Left hindlimb (tissue), 1 donor: Measurements from ENCODE around the gene PIGU.
"Not testable (repeated sequence)": the region's sequence is repeated elsewhere in the genome, so short reads cannot be mapped to it uniquely, and the experiment has no call there.

Source experiments
- DNase-seq: peaks from one replicate; pipeline ENCODE4 v3.0.0-alpha.2; 2018

PIGU gene

DNA sequence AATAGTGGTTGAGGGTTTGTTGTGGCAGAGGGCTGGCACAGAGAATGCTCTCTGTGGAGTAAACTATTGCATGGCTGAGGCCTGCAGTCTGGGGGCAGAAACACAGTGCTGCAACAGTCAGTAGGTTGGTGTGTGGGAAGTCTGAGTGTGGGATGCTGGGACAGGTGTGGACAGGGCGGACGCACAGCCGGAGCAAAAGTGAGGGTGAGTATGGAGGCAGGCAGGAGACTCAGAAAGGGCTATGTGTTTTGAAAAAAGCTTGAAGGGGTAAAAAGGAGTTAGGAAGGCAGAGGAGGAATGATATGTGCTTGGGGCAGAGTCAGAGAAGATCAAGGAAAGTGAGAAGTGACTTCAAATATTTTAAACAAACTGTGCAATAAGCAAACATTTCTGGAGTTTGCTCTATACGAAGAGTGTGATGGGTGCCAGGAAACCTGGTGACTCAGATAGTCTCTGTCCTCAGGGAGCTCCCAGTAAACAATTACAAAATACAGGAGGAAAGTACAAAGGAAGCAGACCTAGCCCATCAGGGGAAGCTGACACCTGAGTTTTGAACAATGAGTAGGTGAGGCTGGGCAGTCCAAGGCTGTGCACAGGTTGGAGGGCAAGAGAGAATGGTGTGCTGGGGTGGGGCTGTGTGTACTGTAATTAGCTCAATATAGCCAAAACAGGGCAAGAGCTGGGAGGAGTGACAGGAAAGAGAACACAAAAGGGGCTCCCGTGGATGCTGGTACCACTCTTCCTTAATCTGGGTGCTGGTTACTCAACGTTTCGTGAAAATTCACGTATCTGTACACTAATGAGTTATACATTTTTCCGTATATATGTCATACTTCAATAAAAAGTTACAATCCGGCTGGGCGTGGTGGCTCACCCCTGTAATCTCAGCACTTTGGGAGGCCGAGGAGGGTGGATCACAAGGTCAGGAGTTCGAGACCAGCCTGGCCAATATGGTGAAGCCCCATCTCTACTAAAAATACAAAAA, 55.2 kb downstream of the PIGU start:
- DNase-seq: no peak

DNA sequence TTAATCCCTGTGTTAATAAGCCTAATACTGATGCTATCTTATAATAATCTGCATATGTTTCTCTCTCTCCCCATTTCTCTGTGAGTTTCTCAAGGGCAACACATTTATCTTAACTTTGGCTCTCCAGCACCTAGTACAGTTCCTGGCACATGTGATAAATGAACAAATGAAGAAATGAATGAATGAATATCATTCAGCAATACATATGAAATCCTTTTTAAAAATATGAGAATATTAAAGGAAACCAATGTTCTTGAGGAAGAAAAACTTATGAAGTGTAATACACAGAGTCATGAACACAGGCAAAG, 55.9 kb downstream of the PIGU start:
- no peak for DNase-seq

DNA sequence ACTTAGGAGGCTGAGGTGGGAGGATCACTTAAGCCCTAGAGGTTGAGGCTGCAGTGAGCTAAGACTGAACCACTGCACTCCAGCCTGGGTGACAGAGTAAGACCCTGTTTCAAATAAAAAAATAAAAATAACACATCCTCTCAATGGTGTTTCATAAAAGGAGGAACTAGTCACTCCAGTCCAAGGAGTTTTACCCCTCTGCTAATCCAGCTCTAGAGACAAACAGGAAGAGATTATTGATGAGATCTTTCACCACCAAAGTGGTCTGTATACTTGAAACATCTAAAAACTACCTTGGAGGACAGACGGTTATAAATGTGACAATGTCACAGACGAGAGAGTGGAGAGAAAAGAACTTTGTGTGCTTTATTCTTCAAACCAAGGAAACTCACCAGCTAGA, 58.2 kb downstream of the PIGU start:
- DNase-seq: no peak

DNA sequence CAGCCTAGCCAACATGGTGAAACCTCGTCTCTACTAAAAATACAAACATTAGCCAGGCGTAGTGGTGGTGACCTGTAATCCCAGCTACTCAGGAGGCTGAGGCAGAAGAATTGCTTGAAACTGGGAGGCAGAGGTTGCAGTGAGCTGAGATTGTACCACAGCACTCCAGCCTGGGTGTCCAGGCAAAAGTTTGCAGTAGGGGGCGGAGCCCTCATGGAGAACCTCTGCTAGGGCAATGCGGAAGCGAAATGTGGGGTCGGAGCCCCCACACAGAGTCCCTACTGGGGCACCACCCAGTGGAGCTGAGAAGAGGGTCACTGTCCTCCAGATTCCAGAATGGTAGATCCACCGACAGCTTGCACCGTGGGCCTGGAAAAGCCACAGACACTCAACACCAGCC, 60.0 kb downstream of the PIGU start:
- not testable (repeated sequence) for DNase-seq

DNA sequence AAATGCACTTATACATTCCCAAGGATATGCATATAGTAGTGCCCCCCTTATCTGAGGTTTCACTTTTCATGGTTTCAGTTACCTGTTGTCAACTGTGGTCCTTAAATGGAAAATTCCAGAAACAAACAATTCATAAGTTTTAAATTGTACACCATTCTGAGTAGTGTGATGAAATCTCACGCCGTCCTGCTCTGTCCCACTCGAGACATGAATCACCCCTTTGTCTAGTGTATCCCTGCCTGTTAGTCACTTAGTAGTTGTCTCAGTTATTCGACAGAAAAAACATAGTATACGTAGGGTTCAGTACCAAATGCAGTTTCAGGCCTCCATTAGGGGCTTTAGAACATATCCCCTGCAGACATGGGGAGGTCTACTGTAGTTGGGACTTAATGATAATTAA, 61.4 kb downstream of the PIGU start:
- no peak for DNase-seq

DNA sequence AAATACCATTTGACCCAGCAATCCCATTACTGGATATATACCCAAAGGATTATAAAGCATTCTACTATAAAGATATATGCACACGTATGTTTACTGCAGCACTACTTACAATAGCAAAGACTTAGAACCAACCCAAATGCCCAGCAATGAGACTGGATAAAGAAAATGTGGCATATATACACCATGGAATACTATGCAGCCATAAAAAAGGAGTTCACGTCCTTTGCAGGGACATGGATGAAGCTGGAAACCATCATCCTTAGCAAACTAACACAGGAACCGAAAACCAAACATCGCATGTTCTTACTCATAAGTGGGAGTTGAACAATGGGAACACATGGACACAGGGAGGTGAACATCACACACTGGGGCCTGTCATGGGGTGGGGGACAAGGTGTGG, 64.9 kb downstream of the PIGU start:
- not testable (repeated sequence) for DNase-seq

DNA sequence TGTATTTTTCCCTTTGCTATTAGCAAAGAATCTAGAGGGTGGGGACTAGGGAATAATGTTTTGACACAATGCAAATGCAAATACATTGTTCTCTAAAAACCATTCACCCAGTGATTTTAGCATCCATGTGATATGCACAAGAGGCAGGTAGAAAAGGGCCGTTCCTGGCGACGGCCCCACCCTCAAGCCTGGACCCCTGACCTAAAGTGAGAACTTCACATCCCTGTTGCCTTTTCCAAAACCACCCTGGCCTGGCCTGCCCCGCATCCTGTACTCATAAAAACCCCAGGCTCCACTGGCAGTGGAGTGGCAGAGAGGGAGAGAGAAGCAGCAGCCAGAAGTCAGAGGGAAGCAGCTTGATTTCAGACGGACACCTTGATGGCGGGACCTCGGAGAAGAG, 69.8 kb downstream of the PIGU start:
- DNase-seq: no peak

DNA sequence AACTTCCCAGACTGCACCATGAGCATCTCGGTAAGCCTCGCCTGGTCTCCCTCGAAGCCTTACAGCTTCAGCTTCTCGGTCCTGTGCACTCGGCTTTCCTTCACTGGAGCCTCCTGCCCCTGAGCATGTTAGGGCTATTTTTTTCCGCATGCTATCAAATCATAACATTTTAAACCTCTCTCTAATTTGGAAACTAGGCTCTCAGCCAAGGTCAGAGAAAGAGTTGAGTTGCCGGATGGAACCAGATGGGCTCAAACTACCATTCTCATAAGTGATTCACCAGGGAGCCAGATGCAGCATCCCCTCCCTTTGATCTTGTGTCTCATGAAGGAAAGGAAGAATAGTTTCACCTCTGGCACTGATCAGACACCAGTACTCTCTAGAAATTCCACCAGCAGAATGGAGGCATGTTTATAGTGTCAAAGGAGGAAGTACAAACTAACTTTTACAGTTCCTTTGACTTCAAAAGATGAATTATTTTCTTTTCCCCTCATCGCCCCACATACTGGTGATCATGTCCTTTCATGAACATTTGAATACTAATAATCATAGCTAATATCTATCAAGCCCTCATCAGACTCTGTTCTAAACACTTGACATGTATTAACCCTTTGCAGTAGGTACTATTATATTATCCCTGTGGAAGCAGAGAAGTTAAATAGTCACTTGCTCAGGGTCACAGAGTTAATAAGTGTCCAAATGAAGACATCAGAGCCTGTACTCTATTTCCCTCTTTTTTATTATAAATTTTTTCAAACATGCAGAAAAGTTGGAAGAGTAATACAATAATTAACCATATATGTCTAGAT, 71.7 kb downstream of the PIGU start:
- DNase-seq: no peak

DNA sequence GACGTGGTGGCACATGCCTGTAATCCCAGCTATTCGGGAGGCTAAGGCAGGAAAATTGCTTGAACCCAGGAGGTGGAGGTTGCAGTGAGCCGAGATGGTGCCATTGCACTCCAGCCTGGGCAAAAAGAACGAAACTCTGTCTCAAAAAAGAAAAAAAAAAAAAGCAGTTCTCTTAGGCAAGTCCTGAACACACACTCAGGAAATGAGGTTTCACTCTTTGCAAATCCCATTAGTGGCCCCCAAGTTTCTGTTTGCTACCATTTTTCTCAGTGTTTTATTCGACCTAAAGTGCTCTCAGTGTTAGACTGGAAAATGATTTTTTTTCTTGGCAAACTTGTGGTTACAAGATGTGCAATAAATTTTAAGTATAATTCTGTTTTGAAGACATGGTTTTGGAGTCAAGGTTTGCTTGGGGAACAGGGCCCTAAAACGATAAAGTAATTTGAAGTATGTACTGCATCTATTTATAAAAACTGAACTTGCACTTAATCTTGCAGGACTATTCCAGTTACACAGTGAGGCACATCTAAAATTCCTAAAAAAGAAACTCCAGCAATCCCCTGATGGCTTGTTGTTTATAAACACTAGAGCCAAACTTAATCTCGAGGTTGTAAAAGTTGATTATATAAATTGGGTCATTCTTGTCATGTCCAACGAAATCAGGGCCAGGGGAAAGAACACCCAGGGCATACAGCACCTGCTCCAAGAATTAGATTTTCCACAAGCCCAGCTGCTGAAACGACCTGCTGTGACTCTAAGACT, 75.8 kb downstream of the PIGU start:
- no peak for DNase-seq

DNA sequence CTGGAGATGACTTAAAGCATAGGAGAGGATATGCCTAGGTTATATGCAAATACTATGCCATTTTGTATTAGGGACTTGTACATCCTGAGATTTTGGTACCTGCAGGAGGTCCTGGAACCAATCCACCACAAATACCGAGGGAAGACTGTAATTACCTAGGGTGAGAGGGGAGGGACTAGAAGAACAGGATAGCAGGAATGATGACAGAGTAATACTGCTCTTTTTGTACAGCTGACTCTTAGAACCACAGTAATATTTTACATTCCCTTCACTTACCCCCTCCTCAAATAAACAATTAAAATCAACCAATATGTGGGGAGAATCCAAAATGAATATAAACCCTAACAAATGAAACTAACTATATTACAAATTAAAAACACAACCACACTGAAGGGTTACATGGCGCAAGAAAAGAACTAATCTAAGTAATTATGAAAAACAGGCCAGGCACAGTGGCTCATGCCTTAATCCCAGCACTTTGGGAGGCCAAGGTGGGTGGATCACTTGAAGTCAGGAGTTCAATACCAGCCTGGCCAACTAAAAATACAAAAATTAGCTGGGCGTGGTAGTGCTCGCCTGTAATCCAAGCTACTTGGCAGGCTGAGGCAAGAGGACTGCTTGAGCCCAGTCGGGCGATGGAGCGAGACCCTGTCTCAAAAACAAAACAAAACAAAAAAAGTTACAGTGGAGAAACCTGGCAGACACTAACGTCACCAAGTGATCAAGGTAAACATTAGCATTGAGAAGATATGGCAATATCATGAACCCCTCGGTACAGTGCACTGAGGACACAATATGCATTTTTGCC, 81.3 kb downstream of the PIGU start:
- DNase-seq: no peak

DNA sequence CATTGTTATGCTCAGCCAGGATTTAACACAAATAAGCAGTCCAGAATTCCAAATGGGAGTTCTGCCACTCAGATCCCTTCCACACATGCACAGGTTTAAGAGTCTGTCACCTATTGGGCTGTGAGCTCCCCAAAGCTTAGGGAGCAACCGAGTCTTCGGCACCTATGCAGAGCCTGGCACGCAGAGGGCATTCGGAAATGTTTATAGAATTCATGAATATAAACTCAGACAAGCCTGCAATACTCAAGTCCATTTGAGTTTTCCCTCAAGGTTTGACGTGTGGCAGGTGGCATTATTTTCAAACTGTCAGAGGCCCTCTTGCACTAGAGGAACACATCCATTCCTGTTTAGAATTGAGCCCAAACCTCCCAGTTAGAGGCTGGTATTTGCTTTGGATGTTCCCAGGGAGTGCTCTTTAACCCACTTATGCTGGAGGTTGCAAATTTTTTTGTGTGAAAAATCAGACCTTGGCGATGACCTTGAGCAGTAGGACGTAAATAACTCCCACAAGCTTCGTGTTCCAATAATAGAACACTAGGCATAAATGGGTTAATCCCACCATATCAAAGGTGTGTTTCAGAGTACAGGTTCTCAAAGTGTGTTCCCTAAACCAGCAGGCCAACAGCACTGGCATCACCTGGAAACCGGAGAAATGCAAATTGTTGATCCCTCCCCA, 90.3 kb downstream of the PIGU start:
- DNase-seq: no peak

DNA sequence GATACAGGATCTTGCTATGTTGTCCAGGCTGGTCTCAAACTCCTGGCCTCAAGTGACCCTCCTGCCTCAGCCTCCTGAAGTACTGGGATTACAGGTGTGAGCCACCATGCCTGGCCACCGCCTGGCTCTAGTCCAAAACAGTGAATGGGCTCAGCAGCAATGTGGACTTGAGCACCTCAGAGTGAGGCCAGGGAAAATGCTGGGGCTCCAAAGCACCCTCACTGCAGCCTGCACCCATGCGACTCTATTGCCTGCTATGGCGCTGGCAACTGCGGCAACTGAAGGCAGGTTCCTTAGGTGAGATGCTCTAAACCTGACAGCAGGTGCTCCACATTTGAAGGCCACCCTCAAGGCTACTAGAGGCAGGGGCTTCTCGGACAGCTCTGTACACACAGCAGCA, 91.9 kb downstream of the PIGU start:
- DNase-seq: no peak

DNA sequence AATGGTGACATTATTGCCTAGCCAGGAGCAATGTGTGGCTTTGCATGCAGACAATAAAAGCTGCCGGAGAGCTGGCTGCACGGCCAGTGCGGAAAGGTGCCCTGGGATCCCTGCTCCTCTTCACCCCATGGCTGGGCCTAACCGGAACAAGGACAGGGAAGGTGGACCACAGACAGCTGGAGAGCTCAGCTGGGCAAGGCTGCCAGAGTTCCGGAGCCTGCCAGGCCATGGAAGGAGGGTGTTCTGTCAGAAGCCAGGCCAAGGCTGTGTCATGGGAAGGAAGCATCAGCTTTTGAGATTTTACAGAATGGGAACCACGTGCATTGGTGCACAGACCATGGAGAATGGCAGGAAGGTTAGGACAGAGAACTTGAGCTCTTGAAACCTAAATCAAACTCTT, 93.3 kb downstream of the PIGU start:
- no peak for DNase-seq

DNA sequence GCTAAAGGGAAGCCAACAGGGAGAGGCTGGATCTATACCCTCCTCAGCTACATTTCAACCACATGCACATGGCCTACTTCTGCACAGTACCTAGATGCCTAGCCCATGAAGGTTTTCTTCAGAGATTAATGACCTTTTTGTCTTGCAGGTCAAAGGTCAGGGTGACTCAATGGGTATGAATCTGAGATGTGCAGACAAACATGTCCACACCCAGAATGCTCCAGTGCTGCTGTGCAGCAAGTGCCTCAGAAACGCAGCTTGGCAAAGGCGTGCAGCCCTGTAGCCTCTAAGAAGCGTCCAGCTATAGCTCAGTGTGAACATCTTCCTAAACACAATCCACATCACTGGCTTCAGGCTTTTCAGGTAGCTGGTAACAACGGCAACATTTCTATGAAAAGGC, 94.0 kb downstream of the PIGU start:
- DNase-seq: no peak

DNA sequence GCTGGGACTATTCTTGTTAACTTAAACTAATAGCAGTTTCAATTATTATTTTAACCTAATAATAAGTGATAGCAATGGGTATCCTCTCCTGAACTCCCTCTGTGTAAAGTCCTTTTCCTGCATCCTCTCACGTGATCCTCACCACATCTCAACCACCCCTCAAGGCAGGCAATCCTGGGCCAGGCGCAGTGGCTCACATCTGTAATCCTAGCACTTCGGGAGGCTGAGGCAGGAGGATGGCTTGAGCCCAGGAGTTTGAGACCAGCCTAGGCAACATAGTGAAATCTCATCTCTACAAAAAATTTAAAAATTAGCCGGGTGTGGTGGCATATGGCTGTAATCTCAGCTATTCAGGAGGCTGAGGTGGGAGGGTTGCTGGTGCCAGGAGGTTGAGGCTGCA, 94.7 kb downstream of the PIGU start:
- no peak for DNase-seq

DNA sequence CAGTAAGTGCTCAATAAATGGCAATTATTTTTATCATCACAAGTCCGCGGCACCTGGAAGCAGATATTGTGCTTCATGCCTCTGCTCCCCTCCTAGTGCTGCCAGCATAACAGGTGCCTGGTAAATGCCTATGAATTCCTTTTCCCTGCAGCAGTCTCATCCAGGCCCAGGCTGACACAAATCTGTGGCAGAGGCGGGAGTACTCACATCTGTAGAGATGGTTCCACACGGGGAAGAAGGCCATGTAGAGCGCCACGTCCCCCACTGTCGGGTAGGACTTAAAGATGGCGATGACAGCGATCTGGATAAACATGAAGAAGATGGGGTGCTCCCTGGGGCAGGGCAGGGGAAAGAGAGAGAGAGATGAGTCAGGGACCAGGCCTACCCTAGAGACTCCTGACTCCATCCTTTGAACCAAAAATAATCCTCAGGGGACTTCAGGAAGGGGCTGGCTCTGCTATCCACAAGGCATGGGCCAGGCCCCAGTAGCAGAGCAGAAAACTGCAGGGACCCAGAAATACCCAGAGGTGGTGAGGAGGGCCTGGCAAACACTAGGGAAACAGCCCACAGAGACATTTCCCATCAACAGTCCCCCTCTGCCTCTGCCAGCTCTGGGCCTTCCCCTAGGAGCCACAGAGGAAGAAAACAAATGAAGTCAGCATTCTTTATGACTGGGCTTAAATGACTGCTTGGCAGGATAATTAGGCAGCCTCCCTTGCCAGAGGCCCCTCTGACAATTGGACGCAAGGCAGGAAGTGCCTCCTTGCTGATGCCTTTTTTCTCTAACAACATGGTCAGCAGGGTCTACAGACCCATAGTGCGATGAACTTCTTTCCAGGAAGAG, 95.3 kb downstream of the PIGU start:
- DNase-seq: no peak

DNA sequence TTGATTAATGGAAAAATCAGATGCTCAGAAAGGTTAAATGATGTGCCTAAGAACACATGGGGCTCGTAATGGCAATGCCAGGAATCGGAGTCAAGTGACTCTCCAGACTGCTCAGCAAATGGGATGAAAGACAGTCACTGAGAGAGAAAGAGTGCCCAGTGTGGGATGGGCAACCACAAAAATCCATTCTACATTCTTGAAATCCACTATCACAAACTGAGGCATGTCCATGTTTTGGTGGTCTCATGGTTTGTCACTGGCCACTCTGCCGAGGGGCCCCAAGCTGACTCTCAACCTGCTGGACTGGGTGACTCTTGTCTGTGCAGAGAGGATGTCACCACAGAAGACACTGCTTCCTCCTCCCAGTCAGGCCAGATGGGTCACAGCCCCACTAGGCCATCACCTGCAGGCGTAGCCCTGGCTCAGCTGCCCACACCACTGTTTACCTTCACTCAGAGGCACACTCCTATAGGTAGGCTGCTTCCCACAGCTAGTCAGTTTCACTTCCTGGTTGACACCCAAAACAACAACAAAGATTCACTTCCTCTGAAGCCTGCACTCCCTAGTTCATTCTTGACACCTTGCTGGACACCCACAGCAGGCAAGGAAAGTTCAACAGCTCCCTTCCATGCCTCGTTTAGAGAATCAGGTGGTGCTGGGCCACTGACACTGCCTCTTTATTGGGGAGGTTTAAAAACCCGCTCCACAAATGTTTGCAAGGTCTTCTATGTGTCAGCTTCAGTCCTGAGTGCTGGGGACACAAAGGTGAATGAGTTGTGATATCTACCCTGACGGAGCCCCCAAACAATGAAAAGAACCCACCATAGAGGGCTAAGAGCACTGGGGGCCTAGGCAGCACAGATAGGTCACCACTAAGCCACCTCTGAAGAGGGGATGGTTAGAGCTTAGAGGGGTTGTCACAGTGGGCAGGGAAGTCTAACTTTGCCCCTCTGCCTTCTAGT, 96.6 kb downstream of the PIGU start:
- DNase-seq: no peak

DNA sequence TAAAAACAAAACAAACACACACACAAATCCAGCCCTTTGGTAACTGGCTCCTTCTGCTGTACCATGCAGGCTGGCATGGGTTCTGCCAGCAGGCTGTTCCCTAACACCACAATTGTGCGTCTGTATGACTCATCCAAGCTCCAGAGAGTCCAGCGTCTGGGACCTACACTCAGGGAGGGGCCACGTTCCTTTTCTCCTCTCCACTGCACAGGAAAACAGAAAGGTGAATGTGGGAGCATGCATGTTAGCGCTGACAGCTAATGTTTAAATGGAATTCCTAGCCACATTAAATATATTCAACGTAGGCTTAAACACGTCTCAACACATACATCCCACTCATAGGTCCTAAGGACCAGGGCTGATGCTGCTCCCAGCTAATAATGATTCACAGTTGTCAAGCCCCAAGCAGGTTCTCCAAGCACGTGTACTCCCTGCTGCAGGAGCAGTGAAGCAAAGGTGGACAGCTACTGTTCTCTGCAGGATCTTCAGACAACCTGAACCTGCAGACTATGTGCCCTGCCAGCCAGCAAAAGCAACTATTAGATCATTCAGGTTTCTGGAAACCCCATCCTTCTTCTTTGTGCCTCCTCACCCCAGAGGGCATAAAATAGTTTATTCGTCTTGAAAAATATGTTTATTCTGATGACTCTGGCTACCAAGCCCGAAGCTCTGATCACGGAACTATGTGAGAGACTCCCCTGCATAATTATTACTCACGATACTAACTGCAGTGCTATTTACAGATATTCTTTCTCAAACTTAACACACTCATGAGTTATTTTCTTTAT, 97.5 kb downstream of the PIGU start:
- DNase-seq: no peak

DNA sequence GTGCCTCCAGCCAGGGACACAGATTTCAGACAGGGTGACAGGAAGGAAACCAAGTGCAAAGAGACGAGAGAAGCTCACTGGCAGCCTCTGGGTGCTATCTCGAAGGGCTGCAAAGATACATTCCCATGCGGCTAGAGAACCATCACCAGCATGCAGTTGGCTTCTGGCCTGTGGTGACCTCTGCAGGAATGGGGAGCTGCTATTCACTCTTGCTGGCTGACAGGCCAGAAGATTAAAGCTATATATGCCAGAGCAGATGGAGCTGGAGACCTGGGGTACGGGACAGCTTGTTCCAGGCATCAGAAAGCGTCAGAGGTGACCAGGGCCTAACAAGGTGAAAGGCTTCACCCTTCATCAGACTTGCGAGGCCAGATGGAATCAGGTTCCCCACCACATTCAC, 98.4 kb downstream of the PIGU start:
- no peak for DNase-seq
